ENCODE data around the gene SLC8A2. TPM values are rescaled to one million over a fixed set of nuclear protein-coding genes. Genes with fewer than 3 reads are reported as not detected.

Gene SLC8A2
- total and polyA plus RNA-seq, 2 donors (not counting 1 experiment from before 2014, with no cell fraction given), result 0.07 TPM; not detected in 1

DNA sequence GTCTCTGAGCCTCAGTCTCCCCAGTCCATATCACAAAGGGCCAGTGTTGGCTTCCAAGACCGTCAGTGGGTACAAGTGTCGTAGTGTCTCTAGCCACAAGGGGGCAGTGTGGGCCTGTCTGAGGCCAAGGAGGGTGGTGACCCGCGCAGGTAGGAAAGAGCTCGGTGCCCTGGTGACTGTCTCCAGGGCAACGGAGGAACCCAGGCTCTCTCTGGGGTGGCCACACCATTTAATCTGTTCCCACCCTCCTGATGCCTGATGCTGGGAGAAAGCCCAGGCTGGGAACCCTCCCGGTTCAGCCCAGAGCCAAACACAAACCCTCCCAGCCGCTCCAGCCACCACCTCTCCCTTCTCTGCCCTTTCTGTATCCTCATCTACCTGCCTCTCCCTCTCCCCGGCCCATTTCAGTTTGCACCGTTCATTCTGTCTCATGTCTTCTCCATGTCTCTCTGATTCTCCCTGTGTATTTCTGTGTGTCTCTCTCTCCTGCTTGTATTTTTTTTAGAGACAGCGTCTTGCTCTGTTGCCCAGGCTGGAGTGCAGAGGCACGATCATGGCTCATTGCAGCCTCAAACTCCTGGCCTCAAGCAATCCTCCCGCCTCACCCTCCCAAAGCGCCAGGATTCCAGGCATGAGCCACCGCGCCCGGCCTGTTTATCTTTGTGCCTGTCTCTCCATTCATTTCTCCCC lies 34.8 kb downstream of the SLC8A2 start:
- peak; percentile 92 for ATAC-seq (ENCODE audit: low read depth)
- peaks cover 70% of the 10 kb centered on the region for H3K27me3 Mint-ChIP-seq
- Histone ChIP-seq H3K4me2 (replicated peaks; ENCODE audit: low read depth, low read length, poor library complexity, severe bottlenecking) (peak overlapping the region; percentile 30), H3K9ac (ENCODE audit: low read length) (no peak overlapping the region), H3K9me3 (ENCODE audit: control extremely low read depth in 1 of 3, control insufficient read depth in 2 of 3, insufficient read depth in 1 of 3, low read length in 2 of 3) (peaks cover 0 to 12% (median 0%) of the 10 kb centered on the region in 3 donors), H3K27ac (ENCODE audit: low read length in 2 of 2) (no peak overlapping the region), H3K4me1 (ENCODE audit: control insufficient read depth in 2 of 2, insufficient read depth in 2 of 2, low read length in 2 of 2) (peaks cover 3 to 6% of the 10 kb centered on the region in 2 donors), H3K27me3 (replicated peaks in 1 of 4; ENCODE audit: control extremely low read depth in 1 of 4, control insufficient read depth in 3 of 4, insufficient read depth in 4 of 4, low read length in 3 of 4) (peaks cover 0 to 71% (median 25%) of the 10 kb centered on the region in 4 experiments), H3K36me3 (replicated peaks in 1 of 2; ENCODE audit: control extremely low read depth in 1 of 2, control insufficient read depth in 1 of 2, extremely low read depth in 1 of 2, insufficient read depth in 2 of 2, low read length in 1 of 2) (no peaks in the 10 kb centered on the region), H4K20me1 (ENCODE audit: control insufficient read depth, insufficient read depth, low read length, poor library complexity, severe bottlenecking) (no peaks in the 10 kb centered on the region), H2AFZ (ENCODE audit: insufficient read depth, low read depth, low read length, poor library complexity, severe bottlenecking) (no peak overlapping the region), H3K4me3 (ENCODE audit: control extremely low read depth in 1 of 5, extremely low read depth in 1 of 5, insufficient read depth in 1 of 5, low read depth in 2 of 5, low read length in 4 of 5) (no peak overlapping the region), H3K79me2 (ENCODE audit: control insufficient read depth, insufficient read depth, low read length) (no peaks in the 10 kb centered on the region)
- TF ChIP-seq, protein P1, sequence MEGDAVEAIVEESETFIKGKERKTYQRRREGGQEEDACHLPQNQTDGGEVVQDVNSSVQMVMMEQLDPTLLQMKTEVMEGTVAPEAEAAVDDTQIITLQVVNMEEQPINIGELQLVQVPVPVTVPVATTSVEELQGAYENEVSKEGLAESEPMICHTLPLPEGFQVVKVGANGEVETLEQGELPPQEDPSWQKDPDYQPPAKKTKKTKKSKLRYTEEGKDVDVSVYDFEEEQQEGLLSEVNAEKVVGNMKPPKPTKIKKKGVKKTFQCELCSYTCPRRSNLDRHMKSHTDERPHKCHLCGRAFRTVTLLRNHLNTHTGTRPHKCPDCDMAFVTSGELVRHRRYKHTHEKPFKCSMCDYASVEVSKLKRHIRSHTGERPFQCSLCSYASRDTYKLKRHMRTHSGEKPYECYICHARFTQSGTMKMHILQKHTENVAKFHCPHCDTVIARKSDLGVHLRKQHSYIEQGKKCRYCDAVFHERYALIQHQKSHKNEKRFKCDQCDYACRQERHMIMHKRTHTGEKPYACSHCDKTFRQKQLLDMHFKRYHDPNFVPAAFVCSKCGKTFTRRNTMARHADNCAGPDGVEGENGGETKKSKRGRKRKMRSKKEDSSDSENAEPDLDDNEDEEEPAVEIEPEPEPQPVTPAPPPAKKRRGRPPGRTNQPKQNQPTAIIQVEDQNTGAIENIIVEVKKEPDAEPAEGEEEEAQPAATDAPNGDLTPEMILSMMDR (IDR thresholded peaks at IDR 0.05), result peak; percentile 89
- no peak for TF ChIP-seq EZH2 (IDR thresholded peaks at IDR 0.05; ENCODE audit: borderline replicate concordance, insufficient read depth, low read depth, low read length, poor library complexity, severe bottlenecking)
- POLR2A ChIA-PET, result interaction anchor here (0.6 kb wide), 1 partner anchor 163 kb away, joined by 4 read pairs; no protein-coding TSS in a partner anchor
- intact Hi-C loops (cut with micrococcal nuclease), result loop anchor here (1.0 kb wide), 2 partner anchors 78 to 270 kb away; partner anchors contain the start of gene NAPA
- CTCF ChIA-PET, result interaction anchor here (0.6 to 9.0 kb wide), 27 partner anchors 9 to 426 kb away, joined by 3 to 175 read pairs (median 5); partner anchors contain the start of genes KPTN, NAPA and NOP53
- H3K4me3 Mint-ChIP-seq, result no peak overlapping the region
- peak; percentile 84 for DNase-seq
- H3K27ac Mint-ChIP-seq, result no peak overlapping the region
- 37% methylated on average over 17 of the region's 17 CpGs for WGBS (ENCODE audit: insufficient coverage)
- no peaks in the 10 kb centered on the region for H3K9me3 Mint-ChIP-seq (ENCODE audit: insufficient read depth)
- H3K4me1 Mint-ChIP-seq, result peaks cover 5% of the 10 kb centered on the region

DNA sequence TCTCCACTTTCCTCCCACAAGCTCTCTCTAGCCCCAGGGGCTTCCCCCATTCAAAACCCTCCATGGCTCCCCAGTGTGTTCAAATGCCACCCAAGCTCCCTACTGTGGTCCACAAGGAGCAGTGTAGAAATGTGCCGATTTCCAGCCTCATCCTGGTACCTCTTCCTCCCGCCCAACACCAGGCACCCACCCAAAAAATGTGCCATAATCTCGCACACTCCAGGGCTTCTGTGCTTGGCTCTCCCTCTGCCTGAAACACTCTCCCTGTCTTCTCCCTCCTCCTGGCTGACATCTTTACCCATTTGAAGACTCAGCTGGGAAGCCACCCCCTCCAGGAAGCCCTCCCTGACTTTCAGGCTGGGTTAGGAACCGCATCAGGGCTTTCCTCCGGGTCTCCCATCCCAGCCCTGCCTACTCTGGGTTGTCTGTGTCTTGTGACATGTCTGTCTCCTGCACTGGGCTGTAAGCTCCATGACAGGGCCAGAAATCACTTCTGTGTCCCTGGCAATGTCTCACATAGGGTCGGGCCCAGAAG lies 35.7 kb downstream of the SLC8A2 start:
- 83% methylated on average over 6 of the region's 6 CpGs for WGBS (ENCODE audit: insufficient coverage)
- no peak for ATAC-seq (ENCODE audit: low read depth)
- no peak overlapping the region for H3K27ac ChIP-seq (ENCODE audit: low read length in 2 of 2)
- no peaks in the 10 kb centered on the region for H4K20me1 ChIP-seq (ENCODE audit: control insufficient read depth, insufficient read depth, low read length, poor library complexity, severe bottlenecking)
- intact Hi-C loops (cut with micrococcal nuclease), result loop anchor here (1.0 kb wide), 2 partner anchors 79 to 271 kb away; partner anchors contain the start of gene NAPA
- CTCF ChIA-PET, result interaction anchor here (1.0 to 9.0 kb wide), 21 partner anchors 8 to 427 kb away, joined by 3 to 175 read pairs (median 8); partner anchors contain the start of genes DHX34, KPTN, NAPA and NOP53
- POLR2A ChIA-PET, result no interaction called here
- peaks cover 3 to 6% of the 10 kb centered on the region in 2 donors for H3K4me1 ChIP-seq (ENCODE audit: control insufficient read depth in 2 of 2, insufficient read depth in 2 of 2, low read length in 2 of 2)
- no peak overlapping the region for H2AFZ ChIP-seq (ENCODE audit: insufficient read depth, low read depth, low read length, poor library complexity, severe bottlenecking)
- H3K9me3 ChIP-seq (ENCODE audit: control extremely low read depth in 1 of 3, control insufficient read depth in 2 of 3, insufficient read depth in 1 of 3, low read length in 2 of 3), result peaks cover 0 to 13% (median 0%) of the 10 kb centered on the region in 3 donors
- H3K4me2 ChIP-seq (replicated peaks; ENCODE audit: low read depth, low read length, poor library complexity, severe bottlenecking), result no peak overlapping the region
- peaks cover 0 to 73% (median 31%) of the 10 kb centered on the region in 4 experiments for H3K27me3 ChIP-seq (replicated peaks in 1 of 4; ENCODE audit: control extremely low read depth in 1 of 4, control insufficient read depth in 3 of 4, insufficient read depth in 4 of 4, low read length in 3 of 4)
- no peak overlapping the region for H3K9ac ChIP-seq (ENCODE audit: low read length)
- no peak for DNase-seq
- Mint-ChIP-seq H3K9me3 (ENCODE audit: insufficient read depth) (no peaks in the 10 kb centered on the region), H3K4me1 (peaks cover 5% of the 10 kb centered on the region), H3K27me3 (peaks cover 67% of the 10 kb centered on the region), H3K27ac (no peak overlapping the region), H3K4me3 (no peak overlapping the region)
- H3K36me3 ChIP-seq (replicated peaks in 1 of 2; ENCODE audit: control extremely low read depth in 1 of 2, control insufficient read depth in 1 of 2, extremely low read depth in 1 of 2, insufficient read depth in 2 of 2, low read length in 1 of 2), result no peaks in the 10 kb centered on the region
- TF ChIP-seq, protein P1 (IDR thresholded peaks at IDR 0.05), result no peak
- no peak for TF ChIP-seq EZH2 (IDR thresholded peaks at IDR 0.05; ENCODE audit: borderline replicate concordance, insufficient read depth, low read depth, low read length, poor library complexity, severe bottlenecking)
- no peak overlapping the region for H3K4me3 ChIP-seq (ENCODE audit: control extremely low read depth in 1 of 5, extremely low read depth in 1 of 5, insufficient read depth in 1 of 5, low read depth in 2 of 5, low read length in 4 of 5)
- no peaks in the 10 kb centered on the region for H3K79me2 ChIP-seq (ENCODE audit: control insufficient read depth, insufficient read depth, low read length)
